Measurements from ENCODE around the gene RHO. TPM values are rescaled to one million over a fixed set of nuclear protein-coding genes. Genes with fewer than 3 reads are reported as not detected.
"Not testable (repeated sequence)": the region's sequence is repeated elsewhere in the genome, so short reads cannot be mapped to it uniquely, and the experiment has no call there.

Gene RHO
- total and polyA plus RNA-seq, 3 experiments from 2014 or later = not detected

DNA sequence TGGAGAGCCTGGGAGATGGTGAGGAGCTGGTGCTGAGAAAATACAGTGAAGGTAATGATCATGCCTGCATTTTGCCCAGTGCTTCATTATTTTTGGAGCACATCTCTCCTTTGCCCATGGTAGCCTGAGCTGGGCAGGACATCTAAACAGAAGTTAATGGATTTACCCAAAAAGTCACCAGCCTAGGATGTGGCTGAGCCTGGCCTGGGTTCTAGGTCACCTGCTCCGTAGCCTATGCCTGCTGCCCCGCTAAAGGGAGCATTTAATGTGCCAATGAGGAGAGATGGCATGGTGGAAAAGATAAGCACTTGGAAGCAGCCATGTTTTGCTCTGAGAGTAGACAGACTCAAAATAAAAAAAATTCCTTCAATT is 41.8 kb upstream of the RHO start:
- POLR2A ChIA-PET = no interaction called here
- H3K27ac ChIP-seq (ENCODE audit: low read depth, low read length) = no peak overlapping the region
- no peak for DNase-seq

DNA sequence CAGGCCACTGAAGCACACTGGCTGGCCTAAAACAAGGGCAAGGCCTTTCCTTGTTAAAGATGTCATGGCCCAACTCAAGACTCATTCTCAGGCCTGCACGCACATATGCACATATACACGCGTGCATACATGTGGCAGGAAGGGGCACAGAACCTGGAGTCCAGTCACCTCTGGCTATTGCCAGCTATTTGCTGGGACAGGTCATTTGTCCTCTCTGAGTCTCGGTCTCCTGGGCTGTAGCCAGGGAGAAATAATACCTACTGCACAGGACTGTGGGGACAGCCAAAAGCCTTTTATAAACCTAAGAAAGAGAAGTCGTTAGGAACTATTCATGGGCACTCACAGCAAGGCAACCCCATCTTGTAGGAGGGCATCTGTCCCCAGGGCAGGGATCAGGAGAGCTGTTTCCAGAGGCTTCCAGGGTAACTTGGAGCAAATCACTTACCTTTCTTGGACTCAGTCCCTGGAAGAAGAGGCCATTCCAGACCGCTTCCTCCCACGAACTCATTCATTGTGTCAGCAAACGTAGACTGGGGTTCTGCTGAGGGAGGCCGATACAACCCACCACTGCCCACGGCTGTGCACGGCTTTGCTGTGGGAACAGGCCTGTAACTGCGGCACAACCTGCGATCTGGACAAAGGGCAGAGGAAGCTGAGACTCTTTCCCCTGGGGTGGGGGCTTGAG is 41.1 kb upstream of the RHO start:
- no peaks in the 10 kb centered on the region for H3K27me3 Mint-ChIP-seq
- peak overlapping the region in 1 of 8 donors; percentile 50 for H3K27ac Mint-ChIP-seq
- no peaks in the 10 kb centered on the region for H3K9me3 Mint-ChIP-seq
- no peaks in the 10 kb centered on the region for H3K9me3 ChIP-seq (ENCODE audit: low read length)
- no peaks in the 10 kb centered on the region for H3K27me3 ChIP-seq (ENCODE audit: insufficient read depth, low read length, poor library complexity, severe bottlenecking)
- peaks cover 4% of the 10 kb centered on the region for H3K4me1 ChIP-seq (ENCODE audit: insufficient read depth, low read length)
- DNase-seq = no peak
- no peaks in the 10 kb centered on the region for H3K36me3 ChIP-seq (ENCODE audit: insufficient read depth, low read length)
- no peak overlapping the region for H3K27ac ChIP-seq (ENCODE audit: low read depth, low read length)
- no peak overlapping the region for H3K4me3 ChIP-seq (ENCODE audit: low read length)
- H3K4me3 Mint-ChIP-seq = no peak overlapping the region
- POLR2A ChIA-PET = no interaction called here
- CTCF ChIA-PET = interaction anchor here (0.8 to 1.5 kb wide), 3 partner anchors 24 to 338 kb away, joined by 3 read pairs; no protein-coding TSS in a partner anchor
- H3K36me3 Mint-ChIP-seq = peaks cover 3 to 29% (median 10%) of the 10 kb centered on the region in 3 donors
- H3K4me1 Mint-ChIP-seq = peaks cover 2 to 4% (median 3%) of the 10 kb centered on the region in 3 donors

More for the DNA sequence above, 41.8 kb upstream of the RHO start:
- Histone ChIP-seq H3K4me3 (ENCODE audit: low read length) (no peak overlapping the region), H3K4me1 (ENCODE audit: insufficient read depth, low read length) (peaks cover 10% of the 10 kb centered on the region), H3K9me3 (ENCODE audit: low read length) (no peaks in the 10 kb centered on the region), H3K27me3 (ENCODE audit: insufficient read depth, low read length, poor library complexity, severe bottlenecking) (no peaks in the 10 kb centered on the region), H3K36me3 (ENCODE audit: insufficient read depth, low read length) (no peaks in the 10 kb centered on the region)
- H3K4me3 Mint-ChIP-seq = no peak overlapping the region
- peaks cover 3 to 32% (median 7%) of the 10 kb centered on the region in 3 donors for H3K36me3 Mint-ChIP-seq
- peak overlapping the region in 3 of 8 donors; percentile 14 to 71 (median 57) for H3K27ac Mint-ChIP-seq
- H3K4me1 Mint-ChIP-seq = peaks cover 7 to 10% (median 9%) of the 10 kb centered on the region in 3 donors
- CTCF ChIA-PET = interaction anchor here (0.8 to 1.5 kb wide), 7 partner anchors 24 to 343 kb away, joined by 3 read pairs; no protein-coding TSS in a partner anchor
- no peaks in the 10 kb centered on the region for H3K9me3 Mint-ChIP-seq
- no peaks in the 10 kb centered on the region for H3K27me3 Mint-ChIP-seq

GRCh38 chr3:129487868-129488335 is 40.5 kb upstream of the RHO start:
- peaks cover 3 to 25% (median 10%) of the 10 kb centered on the region in 3 donors for H3K36me3 Mint-ChIP-seq
- CTCF ChIA-PET; H3K27me3 Mint-ChIP-seq; H3K4me3 ChIP-seq (ENCODE audit: low read length); H3K4me1 Mint-ChIP-seq; H3K9me3 Mint-ChIP-seq; H3K4me1 ChIP-seq (ENCODE audit: insufficient read depth, low read length); H3K36me3 ChIP-seq (ENCODE audit: insufficient read depth, low read length); H3K27ac ChIP-seq (ENCODE audit: low read depth, low read length); H3K9me3 ChIP-seq (ENCODE audit: low read length); POLR2A ChIA-PET; H3K27me3 ChIP-seq (ENCODE audit: insufficient read depth, low read length, poor library complexity, severe bottlenecking); H3K4me3 Mint-ChIP-seq; DNase-seq: not testable (repeated sequence)
- H3K27ac Mint-ChIP-seq = peak overlapping the region in 3 of 8 donors; percentile 21 to 50 (median 45)

DNA sequence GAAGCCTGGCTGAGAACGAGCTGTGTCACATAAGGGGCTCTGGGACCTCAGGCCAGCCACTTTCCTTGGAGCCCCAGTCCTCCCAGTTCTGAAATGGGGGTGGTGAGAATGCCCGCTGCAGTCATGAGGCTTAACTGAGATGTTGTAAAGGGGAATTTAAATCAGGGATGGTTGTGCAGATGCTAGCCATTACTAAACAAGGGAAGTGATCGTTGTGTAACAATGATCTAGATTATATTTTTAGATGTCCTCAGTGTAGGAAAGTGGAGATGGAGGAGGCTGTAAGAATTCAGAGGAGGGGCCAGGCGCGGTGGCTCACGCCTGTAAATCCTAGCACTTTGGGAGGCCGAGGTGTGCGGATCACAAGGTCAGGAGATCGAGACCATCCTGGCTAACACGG is 39.2 kb upstream of the RHO start:
- H3K9me3 ChIP-seq (ENCODE audit: low read length) = not testable (repeated sequence)
- POLR2A ChIA-PET = interaction anchor here (1.5 kb wide), 1 partner anchor 86 kb away, joined by 3 read pairs; no protein-coding TSS in a partner anchor

GRCh38 chr3:129490273-129490675 is 38.2 kb upstream of the RHO start:
- Mint-ChIP-seq H3K4me1 (peaks cover 2 to 4% (median 3%) of the 10 kb centered on the region in 3 donors), H3K27ac (peak overlapping the region in 2 of 8 donors; percentile 10 to 80), H3K4me3 (no peak overlapping the region), H3K36me3 (peaks cover 0 to 25% (median 13%) of the 10 kb centered on the region in 3 donors), H3K27me3 (no peaks in the 10 kb centered on the region), H3K9me3 (no peaks in the 10 kb centered on the region)
- peak; percentile 31 to 72 (median 46) for DNase-seq
- POLR2A ChIA-PET = interaction anchor here (0.6 to 1.5 kb wide), 3 partner anchors 67 to 138 kb away, joined by 3 to 4 read pairs (median 3); no protein-coding TSS in a partner anchor
- Histone ChIP-seq H3K9me3 (ENCODE audit: low read length) (no peaks in the 10 kb centered on the region), H3K27me3 (ENCODE audit: insufficient read depth, low read length, poor library complexity, severe bottlenecking) (no peaks in the 10 kb centered on the region), H3K4me3 (ENCODE audit: low read length) (no peak overlapping the region), H3K27ac (ENCODE audit: low read depth, low read length) (no peak overlapping the region), H3K4me1 (ENCODE audit: insufficient read depth, low read length) (no peaks in the 10 kb centered on the region), H3K36me3 (ENCODE audit: insufficient read depth, low read length) (no peaks in the 10 kb centered on the region)
- CTCF ChIA-PET = interaction anchor here (0.7 to 4.9 kb wide), 33 partner anchors 10 to 611 kb away, joined by 3 to 69 read pairs (median 4); partner anchors contain the start of genes ACAD9, H1-8 and PLXND1

More for the DNA sequence above, 39.2 kb upstream of the RHO start:
- not testable (repeated sequence) for H3K27ac ChIP-seq (ENCODE audit: low read depth, low read length); H3K36me3 ChIP-seq (ENCODE audit: insufficient read depth, low read length); H3K4me3 Mint-ChIP-seq; H3K27me3 Mint-ChIP-seq; DNase-seq; H3K9me3 Mint-ChIP-seq; H3K4me3 ChIP-seq (ENCODE audit: low read length); H3K4me1 Mint-ChIP-seq; H3K27me3 ChIP-seq (ENCODE audit: insufficient read depth, low read length, poor library complexity, severe bottlenecking); H3K4me1 ChIP-seq (ENCODE audit: insufficient read depth, low read length)
- peaks cover 3 to 27% (median 15%) of the 10 kb centered on the region in 3 donors for H3K36me3 Mint-ChIP-seq
- CTCF ChIA-PET = interaction anchor here (1.2 to 4.9 kb wide), 9 partner anchors 14 to 452 kb away, joined by 3 to 69 read pairs (median 6); no protein-coding TSS in a partner anchor
- H3K27ac Mint-ChIP-seq = peak overlapping the region in 1 of 8 donors; percentile 47

- H3K4me1 Mint-ChIP-seq; H3K4me3 ChIP-seq (ENCODE audit: low read length); H3K36me3 ChIP-seq (ENCODE audit: insufficient read depth, low read length); H3K4me1 ChIP-seq (ENCODE audit: insufficient read depth, low read length); H3K27ac ChIP-seq (ENCODE audit: low read depth, low read length); POLR2A ChIA-PET; H3K27me3 Mint-ChIP-seq; H3K9me3 Mint-ChIP-seq; H3K9me3 ChIP-seq (ENCODE audit: low read length); DNase-seq; H3K4me3 Mint-ChIP-seq; H3K27me3 ChIP-seq (ENCODE audit: insufficient read depth, low read length, poor library complexity, severe bottlenecking): not testable (repeated sequence)
- CTCF ChIA-PET = interaction anchor here (1.0 to 4.9 kb wide), 13 partner anchors 11 to 342 kb away, joined by 3 to 69 read pairs (median 6); partner anchors contain the start of gene PLXND1
- Mint-ChIP-seq H3K36me3 (peaks cover 0 to 24% (median 13%) of the 10 kb centered on the region in 3 donors), H3K27ac (peak overlapping the region in 2 of 8 donors; percentile 8 to 10)
Observed at GRCh38 chr3:129491077-129491476, 37.4 kb upstream of the RHO start.

DNA sequence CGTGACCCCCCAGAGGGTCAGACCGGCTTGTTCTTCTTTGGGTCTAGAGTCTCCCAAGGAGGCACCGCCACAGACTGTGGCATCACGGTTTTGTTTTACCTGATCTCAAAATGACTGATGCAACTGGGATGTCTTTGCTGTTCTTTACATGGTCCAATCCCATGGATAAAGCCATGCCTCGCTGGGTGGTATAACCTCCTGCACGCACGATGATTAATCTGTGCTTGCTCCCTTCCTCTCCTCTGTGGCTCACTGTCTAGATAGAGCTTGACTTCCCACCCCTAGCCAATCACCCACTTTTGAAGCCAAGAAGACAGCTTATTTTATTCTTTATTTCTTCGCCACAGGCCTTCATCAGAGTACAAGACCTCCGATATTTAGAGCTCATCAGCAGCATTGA is 36.6 kb upstream of the RHO start:
- peak overlapping the region in 3 of 8 donors; percentile 4 to 29 (median 17) for H3K27ac Mint-ChIP-seq
- H3K27me3 Mint-ChIP-seq = no peaks in the 10 kb centered on the region
- H3K4me1 Mint-ChIP-seq = peaks cover 2 to 4% (median 3%) of the 10 kb centered on the region in 3 donors
- H3K4me3 Mint-ChIP-seq = no peak overlapping the region
- ChIA-PET POLR2A (no interaction called here), CTCF (interaction anchor here (1.4 to 4.9 kb wide), 5 partner anchors 11 to 336 kb away, joined by 3 to 69 read pairs (median 15); partner anchors contain the start of gene PLXND1)
- no peaks in the 10 kb centered on the region for H3K9me3 ChIP-seq (ENCODE audit: low read length)
- no peak overlapping the region for H3K27ac ChIP-seq (ENCODE audit: low read depth, low read length)
- H3K4me1 ChIP-seq (ENCODE audit: insufficient read depth, low read length) = no peaks in the 10 kb centered on the region
- no peaks in the 10 kb centered on the region for H3K9me3 Mint-ChIP-seq
- peaks cover 0 to 28% (median 10%) of the 10 kb centered on the region in 3 donors for H3K36me3 Mint-ChIP-seq
- H3K4me3 ChIP-seq (ENCODE audit: low read length) = no peak overlapping the region
- H3K27me3 ChIP-seq (ENCODE audit: insufficient read depth, low read length, poor library complexity, severe bottlenecking) = no peaks in the 10 kb centered on the region
- H3K36me3 ChIP-seq (ENCODE audit: insufficient read depth, low read length) = no peaks in the 10 kb centered on the region
- DNase-seq = no peak

DNA sequence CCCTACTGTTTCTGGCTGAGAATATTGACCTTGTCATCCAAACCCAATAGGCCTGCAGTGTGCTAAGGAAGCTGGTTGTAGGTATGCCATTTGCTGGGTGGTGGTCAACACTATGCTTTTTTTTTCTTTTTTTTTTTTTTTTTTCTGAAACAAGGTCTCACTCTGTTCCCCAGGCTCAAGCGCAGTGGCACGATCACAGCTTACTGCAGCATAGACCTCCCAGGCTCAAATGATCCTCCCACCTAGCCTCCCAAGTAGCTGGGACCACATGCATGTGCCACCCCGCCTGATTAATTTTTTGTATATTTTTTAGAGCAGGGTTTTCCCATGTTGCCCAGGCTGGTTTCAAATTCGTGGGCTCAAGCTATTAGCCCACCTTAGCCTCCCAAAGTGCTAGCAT is 35.7 kb upstream of the RHO start:
- H3K27ac ChIP-seq (ENCODE audit: low read depth, low read length) = no peak overlapping the region
- Mint-ChIP-seq H3K36me3 (peaks cover 0 to 30% (median 10%) of the 10 kb centered on the region in 3 donors), H3K4me3 (no peak overlapping the region), H3K27ac (no peak overlapping the region), H3K27me3 (no peaks in the 10 kb centered on the region), H3K4me1 (peaks cover 2 to 4% (median 3%) of the 10 kb centered on the region in 3 donors), H3K9me3 (no peaks in the 10 kb centered on the region)
- H3K4me1 ChIP-seq (ENCODE audit: insufficient read depth, low read length) = no peaks in the 10 kb centered on the region
- POLR2A ChIA-PET = no interaction called here
- CTCF ChIA-PET = interaction anchor here (0.7 to 4.9 kb wide), 6 partner anchors 12 to 335 kb away, joined by 3 to 69 read pairs (median 9); partner anchors contain the start of gene PLXND1
- H3K36me3 ChIP-seq (ENCODE audit: insufficient read depth, low read length) = no peaks in the 10 kb centered on the region
- DNase-seq = no peak
- no peaks in the 10 kb centered on the region for H3K9me3 ChIP-seq (ENCODE audit: low read length)
- no peak overlapping the region for H3K4me3 ChIP-seq (ENCODE audit: low read length)
- H3K27me3 ChIP-seq (ENCODE audit: insufficient read depth, low read length, poor library complexity, severe bottlenecking) = no peaks in the 10 kb centered on the region
